HUDEP-2 (cell line): Measurements from ENCODE around the gene CCDC92B.

Experiments used
- DNase-seq, 76 experiments: peaks; one replicate each; lab custom pipeline; 2025; ENCODE audit not compliant: unreplicated experiment in 76 of 76; lab: John Stamatoyannopoulos, UW

CCDC92B gene

DNA sequence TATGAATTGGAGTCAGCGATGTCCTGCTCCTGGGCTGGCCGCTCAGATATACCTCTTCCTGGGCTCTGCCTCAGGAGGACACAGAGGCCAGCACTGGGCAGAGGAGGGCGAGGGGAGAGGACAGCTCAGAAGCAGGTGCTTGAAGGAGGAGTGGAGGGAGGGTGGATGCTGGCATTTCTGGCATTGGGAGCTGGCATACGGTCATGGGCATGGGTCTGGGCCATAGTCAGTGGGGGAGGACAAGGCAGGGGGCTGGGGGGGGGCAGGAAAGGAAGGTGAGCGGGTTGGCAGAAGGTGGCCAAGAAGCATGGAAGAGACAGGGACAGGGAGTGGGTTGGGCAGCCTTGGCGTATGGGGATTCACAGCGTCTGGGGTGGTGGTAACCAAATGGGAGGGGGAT, 30.1 kb upstream of the CCDC92B start:
- no peak for DNase-seq

DNA sequence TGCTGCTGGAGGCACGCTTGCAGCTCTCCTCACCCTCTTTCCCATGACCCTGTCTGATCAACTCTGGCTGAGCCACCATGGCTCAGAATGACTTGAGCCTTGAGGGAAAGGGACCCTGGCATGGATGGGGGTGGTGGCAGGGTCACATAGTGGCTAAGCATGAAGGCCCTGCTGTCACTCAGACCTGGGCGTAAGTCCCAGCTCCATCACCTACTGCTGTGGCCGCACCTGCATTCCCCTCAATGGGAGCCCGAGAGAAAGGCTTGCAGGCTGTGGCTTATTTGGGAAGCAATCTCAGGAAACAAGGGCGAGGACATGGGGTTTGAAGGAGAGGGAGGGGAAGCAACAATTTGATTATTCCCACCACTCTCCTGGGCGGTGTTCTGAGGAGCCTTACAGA, 29.0 kb upstream of the CCDC92B start:
- no peak for DNase-seq

DNA sequence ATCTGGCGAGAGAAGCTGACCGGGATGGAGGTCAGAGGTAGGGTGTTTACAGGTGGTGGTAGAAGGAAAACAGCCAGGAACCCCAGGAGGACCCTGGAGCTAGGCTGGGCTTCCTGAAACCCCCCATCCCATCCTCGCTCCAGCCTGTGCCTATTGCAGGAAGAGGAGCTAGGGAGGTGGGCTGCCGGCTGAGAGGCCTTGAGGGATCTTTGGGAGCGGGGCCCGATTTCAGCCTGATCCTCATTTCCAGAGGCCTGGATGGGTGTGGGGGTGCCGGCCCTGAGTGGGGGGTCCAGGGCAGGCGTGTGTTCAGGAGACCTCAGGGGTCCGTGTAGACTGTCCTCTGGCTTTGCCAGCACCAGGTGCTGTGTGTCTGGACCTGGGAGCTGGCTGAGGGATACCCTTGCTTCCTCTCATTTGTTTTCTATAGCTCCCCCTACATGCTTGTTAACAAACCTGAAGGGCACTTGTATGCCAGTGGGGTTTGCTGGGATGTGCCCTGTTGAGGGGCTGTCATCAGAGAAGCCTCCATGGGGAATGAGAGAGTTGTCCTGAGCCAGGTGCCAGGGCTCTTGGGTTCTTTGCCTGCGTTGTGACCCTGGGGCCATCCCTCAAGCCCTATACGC, 27.9 kb upstream of the CCDC92B start:
- no peak for DNase-seq

DNA sequence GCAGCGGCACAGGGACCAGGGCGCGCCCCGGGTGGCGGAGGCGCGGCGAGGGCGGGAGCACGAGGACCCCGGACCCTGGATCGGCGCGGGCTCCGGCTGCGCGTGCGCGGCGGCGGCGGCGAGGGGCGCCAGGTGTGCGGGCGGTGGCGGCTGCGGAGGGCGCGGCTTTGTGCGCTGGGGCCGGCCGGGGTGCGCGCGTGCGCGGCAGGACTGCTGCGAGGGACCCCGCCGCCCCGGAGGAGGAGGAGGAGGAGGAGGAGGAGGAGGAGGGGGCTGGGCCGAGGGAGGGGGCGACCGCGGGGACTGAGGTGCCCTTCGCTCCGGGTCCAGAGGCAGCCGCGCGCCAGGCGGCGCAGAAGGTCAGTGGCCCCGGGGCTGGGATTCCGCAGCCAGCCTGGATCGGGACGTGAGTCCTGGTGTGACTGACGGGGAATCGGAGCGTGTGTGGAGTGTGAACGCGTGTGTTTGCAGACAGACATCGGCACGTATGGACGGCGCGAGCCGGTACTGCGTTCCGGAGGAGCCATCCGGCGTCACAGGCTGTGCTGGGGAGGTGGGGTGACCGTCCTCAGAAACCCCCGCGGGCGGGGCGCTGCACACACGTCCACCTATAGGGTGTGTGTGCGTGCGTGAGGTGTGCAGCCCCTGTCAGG, 27.3 kb upstream of the CCDC92B start:
- DNase-seq: no peak

DNA sequence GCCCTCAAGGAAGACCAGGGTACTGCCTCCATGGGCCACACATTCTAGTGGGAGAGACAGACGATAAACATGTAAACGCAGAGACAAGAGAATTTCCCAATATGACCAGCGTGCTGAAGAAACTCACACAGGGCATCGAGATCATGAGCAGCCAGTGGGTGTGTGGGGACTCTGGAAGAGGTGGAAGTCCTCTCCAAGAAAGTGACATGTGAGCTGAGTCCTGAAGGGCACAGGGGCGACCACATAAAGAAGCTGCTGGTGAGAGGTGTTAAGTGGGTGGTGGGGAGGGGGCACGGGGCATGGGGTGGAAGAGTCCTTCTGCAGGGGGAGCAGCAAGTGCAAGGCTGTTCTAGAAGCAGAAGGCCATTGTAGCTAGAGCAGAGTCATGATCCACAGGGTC, 25.8 kb upstream of the CCDC92B start:
- DNase-seq: no peak

DNA sequence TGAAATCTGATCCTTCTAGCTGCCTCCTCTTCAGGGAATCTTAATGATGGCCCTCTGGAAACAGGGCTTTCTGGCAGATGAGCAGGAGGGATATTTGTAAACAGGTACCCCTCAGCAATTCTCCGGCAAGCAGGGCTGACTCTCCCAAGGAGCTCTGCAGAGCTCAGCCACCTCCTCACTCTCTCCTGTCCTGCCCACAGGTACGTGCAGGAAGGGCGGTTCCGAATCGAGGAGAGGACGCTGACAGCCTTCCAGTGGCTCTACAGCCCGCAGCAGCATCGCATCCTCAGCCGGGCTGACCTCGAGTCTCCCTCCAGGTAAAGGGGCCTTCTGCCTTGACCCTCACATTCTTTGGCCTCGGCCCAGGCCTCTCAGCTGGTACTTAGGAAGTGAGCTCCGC, 20.7 kb upstream of the CCDC92B start:
- no peak for DNase-seq

DNA sequence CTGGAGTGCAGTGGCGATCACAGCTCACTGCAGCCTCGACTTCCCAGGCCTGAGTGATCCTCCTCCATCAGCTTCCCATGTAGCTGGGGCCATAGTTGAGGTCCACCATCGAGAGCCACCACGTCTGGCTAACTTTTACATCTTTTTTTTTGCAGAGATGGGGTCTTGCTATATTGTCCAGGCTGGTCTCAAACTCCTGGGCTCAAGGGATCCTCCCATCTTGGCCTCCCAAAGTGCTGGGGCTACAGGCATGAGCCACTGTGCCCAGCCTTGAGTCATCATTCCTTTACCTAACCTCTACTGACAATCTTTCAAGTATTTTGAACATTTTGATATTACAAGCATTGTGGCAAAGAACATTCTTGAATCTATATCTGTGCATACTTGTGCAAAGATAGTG, 9.4 kb upstream of the CCDC92B start:
- DNase-seq: no peak

DNA sequence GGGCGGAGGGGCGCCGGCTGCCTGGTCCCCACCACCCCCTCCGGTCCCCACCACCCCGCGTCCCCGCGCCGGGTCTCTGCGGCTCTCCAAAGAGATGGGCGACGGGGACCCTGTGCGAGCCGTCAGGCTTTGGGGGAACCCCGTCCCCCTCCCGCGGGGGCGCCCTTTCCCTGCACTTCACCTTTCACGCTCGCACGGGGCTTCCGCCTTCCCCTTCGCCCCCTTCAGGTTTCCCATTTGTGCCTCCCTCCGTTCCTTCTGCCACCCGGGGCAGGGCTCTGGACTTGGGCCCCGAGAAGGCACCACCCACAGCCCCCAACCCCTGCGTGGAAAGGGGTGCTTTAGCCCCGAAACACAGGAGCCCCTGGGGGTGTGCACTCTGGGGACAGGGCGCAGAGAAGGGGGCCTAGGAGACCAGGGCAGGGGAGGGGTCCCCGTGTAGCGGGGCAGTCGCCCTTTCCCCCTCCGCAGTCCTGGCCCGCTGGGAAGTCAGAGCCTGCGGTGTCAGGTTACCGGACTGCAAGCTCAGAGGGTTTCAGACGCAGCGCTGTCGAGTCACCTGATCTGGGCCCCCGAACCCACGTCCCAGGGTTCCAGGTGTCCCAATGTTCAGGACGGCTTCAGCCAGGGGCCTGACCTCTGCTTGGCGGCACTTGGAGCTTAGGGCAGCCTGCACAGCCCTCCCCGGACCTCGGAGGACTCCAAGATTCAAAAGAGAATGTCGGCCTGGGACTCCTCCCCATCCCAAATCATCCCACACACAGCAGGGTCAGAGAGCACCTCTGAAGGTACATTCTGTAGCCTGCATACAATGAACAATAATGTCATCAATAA, 6.7 kb upstream of the CCDC92B start:
- no peak for DNase-seq

DNA sequence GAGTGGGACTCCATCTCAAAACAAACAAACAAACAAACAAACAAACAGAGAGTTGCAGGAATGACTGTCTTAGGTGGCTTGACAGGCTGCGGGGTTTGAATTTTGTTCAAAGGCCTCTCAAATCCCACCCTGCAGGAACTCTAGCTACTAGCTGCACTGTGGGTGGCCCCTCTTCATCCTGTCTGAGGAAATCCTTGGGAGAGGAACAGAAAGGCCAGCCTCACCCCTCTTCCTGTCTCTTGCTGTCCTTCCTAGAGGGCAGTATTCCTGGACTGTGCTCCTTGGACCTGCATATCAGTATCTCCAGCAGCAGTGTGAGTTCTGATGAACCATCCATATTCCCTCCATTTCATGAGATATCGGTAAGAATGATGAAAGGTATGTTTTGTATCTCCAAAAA, 2.0 kb upstream of the CCDC92B start:
- no peak for DNase-seq

DNA sequence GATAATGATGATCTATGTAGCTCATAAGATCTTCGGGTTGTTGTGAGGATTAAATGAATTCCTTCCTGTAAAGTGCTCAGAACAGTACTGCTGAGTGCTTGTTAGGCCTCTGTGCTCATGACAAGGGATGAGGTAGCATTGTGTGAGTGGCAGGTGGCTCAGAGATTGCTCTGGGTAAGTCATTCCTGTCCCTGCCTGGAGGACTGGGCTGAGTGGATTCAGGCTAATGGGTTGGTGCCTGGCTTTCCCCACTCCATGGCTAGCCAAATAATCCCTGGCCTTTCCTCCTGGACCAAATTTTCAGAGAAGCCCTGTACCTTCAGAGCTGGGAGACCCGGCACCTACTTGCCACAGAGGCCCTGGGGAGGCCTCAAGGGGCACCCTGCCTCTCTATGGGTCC, 1.3 kb upstream of the CCDC92B start:
- no peak for DNase-seq

DNA sequence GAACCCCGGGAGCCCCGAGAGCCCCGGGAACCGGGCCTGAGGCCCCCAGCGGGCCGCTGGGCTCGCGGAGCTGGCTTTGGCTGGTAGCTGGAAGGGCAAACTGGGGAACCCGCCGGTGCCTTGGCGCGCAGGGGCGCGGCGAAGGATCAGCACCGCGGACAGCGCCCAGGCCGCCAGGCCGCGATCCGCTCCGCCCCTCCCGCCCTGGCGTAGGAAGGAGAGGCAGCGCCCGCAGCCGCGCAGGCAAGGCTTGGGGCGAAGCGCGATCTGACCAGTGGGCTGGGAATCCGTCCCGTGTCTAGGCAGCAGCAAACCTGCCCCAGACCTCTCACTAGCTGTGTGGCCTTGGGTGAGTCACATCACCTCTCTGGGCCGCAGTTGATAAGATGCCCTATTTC, 331 bp upstream of the CCDC92B start:
- DNase-seq: peak in 66 of 76 experiments; percentile 5 to 82 (median 54)

DNA sequence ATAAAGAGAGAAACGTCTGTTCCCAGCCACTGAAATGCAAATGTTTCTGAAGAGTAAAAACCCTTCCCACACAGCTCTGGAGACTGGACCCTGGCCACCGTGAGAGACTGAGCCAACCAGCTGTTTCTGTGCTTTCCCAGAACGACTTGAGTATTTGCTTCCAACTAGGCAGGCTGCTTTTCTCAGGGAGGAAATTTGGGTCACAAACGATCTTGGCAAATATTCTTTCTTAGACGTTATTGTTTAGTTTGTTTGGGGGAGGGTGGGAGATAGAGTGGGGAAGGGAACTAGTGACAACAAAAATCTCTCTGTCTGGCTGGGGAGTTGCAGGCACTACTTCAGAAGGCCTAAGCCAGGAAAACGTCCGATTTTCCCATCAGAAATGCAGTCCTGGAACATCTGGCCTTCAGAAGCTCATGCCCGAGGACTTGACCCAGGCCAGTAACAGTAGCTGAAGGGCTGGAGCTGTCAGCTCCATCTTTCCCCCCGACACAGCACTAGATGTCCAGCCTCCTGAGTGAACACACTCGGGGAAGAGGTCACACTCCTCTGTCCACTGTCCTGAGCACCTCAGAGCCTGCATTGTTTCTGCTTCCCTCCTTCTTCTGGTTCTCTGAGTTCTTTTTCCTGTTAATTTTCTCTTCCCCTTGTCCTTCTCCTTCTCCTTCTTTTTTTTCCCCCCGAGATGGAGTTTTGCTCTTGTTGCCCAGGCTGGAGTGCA, 4.0 kb downstream of the CCDC92B start:
- no peak for DNase-seq

DNA sequence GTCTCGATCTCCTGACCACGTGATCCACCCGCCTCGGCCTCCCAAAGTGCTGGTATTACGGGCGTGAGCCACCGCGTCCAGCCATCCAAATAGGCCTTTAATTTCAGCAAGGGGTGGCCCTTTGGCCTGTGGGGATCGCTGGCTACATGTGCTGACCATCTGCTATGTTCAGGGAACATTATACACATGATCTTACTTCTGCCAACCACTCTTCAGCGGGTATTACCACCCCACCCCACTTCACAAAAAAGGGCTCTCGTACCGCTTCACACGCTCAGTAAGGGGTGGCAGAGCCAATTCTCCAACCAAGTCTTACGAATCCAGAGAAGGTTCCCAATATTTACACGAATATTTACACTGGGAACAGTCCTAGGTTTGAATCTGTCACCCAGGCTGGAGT, 11.8 kb downstream of the CCDC92B start:
- no peak for DNase-seq

DNA sequence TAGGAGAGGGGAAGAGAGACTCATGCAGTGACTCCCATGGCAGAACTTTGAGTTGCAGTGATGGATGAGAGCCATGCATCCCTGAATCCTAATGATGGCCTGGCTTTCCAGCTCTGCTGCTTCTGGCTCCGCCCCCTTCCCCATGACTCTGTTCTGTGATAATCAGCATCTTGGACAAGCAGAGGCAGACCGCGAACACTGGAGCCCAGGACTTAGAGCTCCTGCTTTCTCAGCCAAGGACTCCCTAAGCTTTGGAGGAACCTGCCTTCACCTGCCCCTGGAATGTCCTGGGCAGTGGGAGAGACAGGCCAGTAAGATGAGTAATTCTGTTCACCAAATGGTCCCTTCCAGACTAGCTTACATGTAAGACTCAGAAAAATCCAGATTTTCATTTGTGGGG, 12.5 kb downstream of the CCDC92B start:
- no peak for DNase-seq

DNA sequence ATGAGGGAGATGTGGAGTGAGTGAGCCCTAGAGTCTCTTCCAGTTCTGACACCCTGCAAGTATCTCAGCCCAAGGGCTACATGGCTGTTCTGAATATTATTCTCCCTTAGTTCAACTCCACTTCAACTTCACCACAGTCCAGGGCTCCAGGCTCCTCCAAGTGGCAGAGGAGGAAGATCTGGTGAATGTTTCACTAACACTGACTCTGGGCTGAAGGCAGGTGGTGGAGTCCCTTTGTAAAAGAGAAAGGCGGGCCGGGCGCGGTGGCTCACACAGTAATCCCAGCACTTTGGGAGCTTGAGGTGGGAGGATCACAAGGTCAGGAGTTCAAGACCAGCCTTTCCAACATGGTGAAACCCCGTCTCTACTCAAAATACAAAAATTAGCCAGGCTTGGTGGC, 13.6 kb downstream of the CCDC92B start:
- no peak for DNase-seq

DNA sequence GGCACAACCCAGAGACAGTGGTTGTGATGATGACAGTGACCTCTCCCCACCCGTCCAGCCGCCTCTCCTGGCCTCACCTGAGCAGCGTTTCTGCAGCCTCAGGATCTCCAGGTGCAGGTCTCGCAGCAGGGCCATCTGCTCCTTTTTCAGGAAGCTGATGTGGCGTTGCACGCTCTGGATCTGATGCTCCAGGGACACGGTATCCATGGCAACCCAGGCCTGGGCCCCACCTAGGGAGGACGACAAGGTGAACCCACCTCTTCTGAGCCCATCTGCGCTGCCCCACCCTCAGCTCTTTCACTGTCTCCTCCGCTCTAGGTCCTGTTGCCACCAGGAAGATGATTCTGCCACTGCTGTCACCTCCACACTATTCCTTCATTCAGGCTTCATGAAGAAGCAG, 14.5 kb downstream of the CCDC92B start:
- no peak for DNase-seq

DNA sequence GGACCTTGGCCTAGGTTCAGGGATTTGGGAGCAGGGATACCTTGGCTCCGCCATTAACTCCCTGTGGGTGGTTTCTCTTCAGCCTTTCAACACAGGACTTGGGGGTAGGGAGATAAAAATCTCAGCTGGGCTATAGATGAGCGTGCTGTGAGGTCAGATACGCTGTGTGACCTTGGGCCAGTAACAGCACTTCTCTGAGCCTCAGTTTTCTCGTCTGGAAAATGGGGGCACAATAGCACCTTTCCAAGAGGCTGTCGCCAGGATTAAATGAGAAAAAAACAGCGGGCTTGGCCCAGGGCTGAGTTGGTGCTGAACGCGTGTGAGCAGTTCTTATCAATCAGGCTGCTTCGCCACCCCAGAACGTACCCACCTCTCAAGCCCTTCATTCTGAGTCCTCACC, 17.6 kb downstream of the CCDC92B start:
- DNase-seq: no peak

DNA sequence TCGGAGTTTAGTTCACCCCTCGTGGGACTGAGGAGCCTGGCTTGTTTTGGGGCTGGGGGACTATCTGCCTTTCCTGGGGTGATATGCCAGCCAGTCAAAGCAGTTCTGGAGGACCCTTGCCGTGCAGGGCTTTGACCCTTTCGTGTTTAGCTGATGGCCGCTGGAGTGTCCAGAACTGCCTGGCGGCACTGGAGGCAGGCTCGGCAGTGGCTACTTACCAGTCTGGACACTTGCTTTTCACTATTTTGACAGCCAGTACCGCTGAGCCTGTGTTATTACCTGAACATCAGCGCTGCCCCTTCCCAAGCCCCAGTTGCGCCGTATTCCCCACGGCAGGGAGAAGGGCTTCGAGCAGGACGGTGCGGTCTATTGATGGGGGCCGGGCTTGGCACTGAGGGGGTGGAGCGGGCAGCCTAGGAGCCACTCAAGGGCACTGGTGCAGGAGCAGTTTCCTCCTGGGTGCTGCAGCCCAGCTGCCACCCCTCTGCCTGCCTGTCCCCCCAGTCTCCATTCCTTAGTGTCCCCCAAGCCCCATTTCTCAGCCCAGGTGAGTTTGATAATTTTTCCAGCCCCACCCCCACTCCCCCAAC, 18.6 kb downstream of the CCDC92B start:
- DNase-seq: no peak

DNA sequence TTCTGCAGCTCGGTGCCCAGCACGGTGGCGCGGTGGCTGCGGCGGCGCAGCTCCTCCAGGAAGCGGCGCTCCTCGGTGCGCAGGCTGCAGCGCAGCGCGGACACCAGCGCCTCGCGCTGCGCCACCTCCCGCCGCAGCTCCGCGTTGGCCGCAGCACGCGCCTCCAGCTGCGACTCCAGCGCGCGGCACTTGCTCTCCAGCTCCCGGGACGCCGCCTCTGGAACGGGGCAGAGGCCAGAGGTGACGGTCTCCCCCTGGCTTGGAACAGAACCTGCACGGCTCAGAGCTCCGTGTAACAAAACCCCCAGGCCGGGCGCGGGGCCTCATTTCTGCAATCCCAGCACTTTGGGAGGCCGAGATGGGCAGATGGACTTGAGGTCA, 24.7 kb downstream of the CCDC92B start:
- peak in 28 of 76 experiments; percentile 4 to 56 (median 32) for DNase-seq

DNA sequence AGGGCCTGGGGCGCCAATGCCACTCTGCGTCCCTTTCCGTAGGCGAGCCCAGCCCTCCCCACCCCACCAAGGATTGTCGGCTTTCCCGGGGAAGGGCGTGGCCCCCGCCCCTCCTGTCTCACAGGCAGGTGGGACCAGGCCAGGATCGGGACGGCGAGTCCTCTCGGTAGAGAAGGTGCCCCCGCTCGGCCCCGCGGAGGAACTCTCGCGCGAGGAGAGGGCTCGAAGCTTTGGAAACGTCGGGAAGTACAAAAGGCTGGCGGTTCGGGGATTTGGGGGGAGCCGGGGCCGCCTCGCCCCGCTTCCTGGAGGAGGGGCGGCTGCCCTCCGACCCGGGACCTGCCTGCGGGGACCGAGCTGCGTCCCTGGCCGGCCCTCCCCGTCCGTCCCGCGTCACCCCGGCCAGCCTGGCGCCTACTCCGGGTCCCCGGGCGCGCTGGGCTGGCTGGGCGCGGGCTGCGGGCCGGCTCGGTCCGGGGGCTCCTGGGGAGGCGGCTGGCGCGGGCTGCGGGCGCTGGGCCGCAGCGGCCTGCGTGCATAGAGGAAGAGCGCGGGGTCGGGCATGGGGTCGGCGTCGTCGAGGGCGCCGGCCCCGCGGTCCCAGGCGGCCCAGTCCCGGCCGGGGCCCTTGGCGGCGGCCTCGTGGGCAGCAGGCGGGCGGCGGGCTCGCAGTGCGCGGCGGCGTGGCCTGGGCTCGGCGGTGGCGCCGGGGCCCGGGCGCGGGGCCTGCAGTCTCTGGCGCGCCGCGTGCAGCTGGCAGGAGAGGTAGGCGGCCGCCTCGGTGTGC, 25.3 kb downstream of the CCDC92B start:
- DNase-seq: no peak
